HG03521 (cell line): Measurements from ENCODE around the gene ZMYND15.
"Not testable (repeated sequence)": the region's sequence is repeated elsewhere in the genome, so short reads cannot be mapped to it uniquely, and the experiment has no call there.

Experiments used
- ATAC-seq: cut with Tn5 transposase; IDR thresholded peaks from one replicate; pipeline ENCODE4 v1.9.1; 2021; ENCODE audit warnings: mild to moderate bottlenecking, moderate library complexity; ENCODE audit not compliant: unreplicated experiment

Gene ZMYND15

GRCh38 chr17:4714340-4715062, 25.1 kb upstream of the ZMYND15 start:
- not testable (repeated sequence) for ATAC-seq

GRCh38 chr17:4715063-4715744, 24.4 kb upstream of the ZMYND15 start:
- ATAC-seq, result no peak

- ATAC-seq, result no peak
Observed at GRCh38 chr17:4716081-4716480, 23.6 kb upstream of the ZMYND15 start.

GRCh38 chr17:4717791-4718190, 21.8 kb upstream of the ZMYND15 start:
- ATAC-seq, result no peak

- ATAC-seq, result no peak
Observed at GRCh38 chr17:4718276-4718675, 21.4 kb upstream of the ZMYND15 start.

GRCh38 chr17:4719146-4719545, 20.5 kb upstream of the ZMYND15 start:
- no peak for ATAC-seq

GRCh38 chr17:4719684-4720221, 19.9 kb upstream of the ZMYND15 start:
- ATAC-seq, result no peak

GRCh38 chr17:4720787-4721186, 18.8 kb upstream of the ZMYND15 start:
- no peak for ATAC-seq

GRCh38 chr17:4721203-4722135, 18.2 kb upstream of the ZMYND15 start:
- no peak for ATAC-seq

- ATAC-seq, result no peak
Observed at GRCh38 chr17:4722678-4723240, 16.9 kb upstream of the ZMYND15 start.

- ATAC-seq, result no peak
Observed at GRCh38 chr17:4724650-4725049, 15.0 kb upstream of the ZMYND15 start.

- no peak for ATAC-seq
Observed at GRCh38 chr17:4725646-4726310, 13.9 kb upstream of the ZMYND15 start.

GRCh38 chr17:4728124-4728523, 11.5 kb upstream of the ZMYND15 start:
- no peak for ATAC-seq

- ATAC-seq, result no peak
Observed at GRCh38 chr17:4733073-4733531, 6.5 kb upstream of the ZMYND15 start.

GRCh38 chr17:4734857-4735475, 4.7 kb upstream of the ZMYND15 start:
- ATAC-seq, result no peak

GRCh38 chr17:4735876-4736651, 3.6 kb upstream of the ZMYND15 start:
- no peak for ATAC-seq

GRCh38 chr17:4738136-4739121, 1.2 kb upstream of the ZMYND15 start:
- no peak for ATAC-seq

GRCh38 chr17:4740025-4740351, 355 bp downstream of the ZMYND15 start:
- ATAC-seq, result no peak
